Uterus (tissue), 4 donors: ENCODE measurements around the gene PSMB4. TPM values are rescaled to one million over a fixed set of nuclear protein-coding genes. Genes with fewer than 3 reads are reported as not detected.
A peak's percentile ranks its signal among the peaks of the same experiment; 100 is the strongest.

Experiments
- DNase-seq, 2 donors: peaks; one replicate each; pipeline ENCODE4 v3.0.0-alpha.2; 2019 to 2020
- H3K27ac ChIP-seq, 2 donors: fragments of 200-600 bp; sonication (generic); 1 replicate in 1 of 2; 2 replicates in 1 of 2; pipeline ENCODE4 v1.5.1; 2016 to 2018
- H3K27me3 ChIP-seq, 2 donors: fragments of 200-600 bp; sonication (generic); one replicate each; pipeline ENCODE4 v1.5.1; 2018 to 2019; ENCODE audit warnings: control low read depth in 1 of 2
- H3K36me3 ChIP-seq, 2 donors: fragments of 200-600 bp; sonication (generic); one replicate each; pipeline ENCODE4 v1.5.1; 2019; ENCODE audit warnings: control low read depth in 1 of 2
- H3K4me1 ChIP-seq, 2 donors: fragments of 200-600 bp; sonication (generic); one replicate each; pipeline ENCODE4 v1.5.1; 2018 to 2019; ENCODE audit warnings: control low read depth in 1 of 2
- H3K4me3 ChIP-seq, 2 donors: fragments of 200-600 bp; sonication (generic); 1 replicate in 1 of 2; 2 replicates in 1 of 2; pipeline ENCODE4 v1.5.1; 2018 to 2019; ENCODE audit warnings: mild to moderate bottlenecking in 1 of 2
- H3K9me3 ChIP-seq, 2 donors: fragments of 200-600 bp; sonication (generic); one replicate each; pipeline ENCODE4 v1.5.1; 2019; ENCODE audit warnings: control low read depth in 1 of 2
- CTCF ChIP-seq, 4 experiments: fragments of 200-600 bp in 2 of 4; fragments of 450-650 bp in 2 of 4; sonication (generic) in 2 of 4; IDR thresholded peaks; one replicate each; pipeline ENCODE4 v1.5.1; 2016 to 2019; ENCODE audit warnings: antibody characterized with exemption in 4 of 4, mild to moderate bottlenecking in 2 of 4, moderate library complexity in 1 of 4
- POLR2A ChIP-seq, 2 donors: fragments of 450-650 bp; IDR thresholded peaks; one replicate each; pipeline ENCODE4 v1.6.1; 2016; ENCODE audit warnings: antibody characterized with exemption in 2 of 2, mild to moderate bottlenecking in 1 of 2, moderate library complexity in 1 of 2
- intact Hi-C: fragments of 100-400 bp; cut with DNase I; formaldehyde crosslinking; loops from one replicate; pipeline ENCODE4 v1.15.1; 2023; ENCODE audit warnings: low total_unique reads
- total RNA-seq, 4 donors: library from RNA; depleted of rRNA in 3 of 4; stranded (reverse); fragments of >200 nt in 3 of 4; gene quantifications; one replicate each; pipeline versions ENCODE4 v1.1.0 to v1.2.4, GENCODE V29; 2014 to 2023
- donor health status: DM: yes; HTN: yes; CAD: no.

PSMB4 gene
- total RNA-seq, 4 donors from 2014 or later = 192 to 336 (median 244) TPM

DNA sequence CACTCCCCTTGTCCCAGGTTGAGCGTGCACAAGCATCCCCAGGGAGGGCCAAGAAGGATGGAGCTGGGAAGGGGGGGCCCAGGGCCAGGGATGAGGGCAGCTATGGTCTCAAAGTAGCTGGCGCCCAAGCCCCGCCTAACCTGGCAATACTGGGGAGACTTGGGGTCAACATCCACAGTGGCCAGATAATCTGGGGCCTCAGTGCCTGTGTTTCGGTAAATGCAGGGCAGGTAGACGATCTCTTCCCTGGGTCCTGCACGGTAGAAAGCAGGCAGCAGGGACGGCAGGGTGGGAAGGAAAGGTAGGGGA is 30.1 kb upstream of the PSMB4 start:
- DNase-seq = no peak
- Histone ChIP-seq H3K9me3 (no peaks in the 10 kb centered on the region), H3K27me3 (no peaks in the 10 kb centered on the region), H3K36me3 (no peaks in the 10 kb centered on the region), H3K4me3 (no peak overlapping the region), H3K27ac (peak overlapping the region in 1 of 2 donors; percentile 74), H3K4me1 (peaks cover 5 to 12% of the 10 kb centered on the region in 2 donors)
- intact Hi-C loops = no loop called here
- TF ChIP-seq POLR2A (IDR thresholded peaks at IDR 0.05) = no peak
- no peak for TF ChIP-seq CTCF (IDR thresholded peaks at IDR 0.05)

GRCh38 chr1:151369621-151370048 is 29.7 kb upstream of the PSMB4 start:
- TF ChIP-seq POLR2A (IDR thresholded peaks at IDR 0.05) = no peak
- Histone ChIP-seq H3K4me1 (peaks cover 5 to 12% of the 10 kb centered on the region in 2 donors), H3K4me3 (no peak overlapping the region), H3K27me3 (no peaks in the 10 kb centered on the region), H3K9me3 (no peaks in the 10 kb centered on the region), H3K27ac (peak overlapping the region; percentile 74 to 85), H3K36me3 (no peaks in the 10 kb centered on the region)
- intact Hi-C loops = no loop called here
- peak in 1 of 2 donors; percentile 23 for DNase-seq

DNA sequence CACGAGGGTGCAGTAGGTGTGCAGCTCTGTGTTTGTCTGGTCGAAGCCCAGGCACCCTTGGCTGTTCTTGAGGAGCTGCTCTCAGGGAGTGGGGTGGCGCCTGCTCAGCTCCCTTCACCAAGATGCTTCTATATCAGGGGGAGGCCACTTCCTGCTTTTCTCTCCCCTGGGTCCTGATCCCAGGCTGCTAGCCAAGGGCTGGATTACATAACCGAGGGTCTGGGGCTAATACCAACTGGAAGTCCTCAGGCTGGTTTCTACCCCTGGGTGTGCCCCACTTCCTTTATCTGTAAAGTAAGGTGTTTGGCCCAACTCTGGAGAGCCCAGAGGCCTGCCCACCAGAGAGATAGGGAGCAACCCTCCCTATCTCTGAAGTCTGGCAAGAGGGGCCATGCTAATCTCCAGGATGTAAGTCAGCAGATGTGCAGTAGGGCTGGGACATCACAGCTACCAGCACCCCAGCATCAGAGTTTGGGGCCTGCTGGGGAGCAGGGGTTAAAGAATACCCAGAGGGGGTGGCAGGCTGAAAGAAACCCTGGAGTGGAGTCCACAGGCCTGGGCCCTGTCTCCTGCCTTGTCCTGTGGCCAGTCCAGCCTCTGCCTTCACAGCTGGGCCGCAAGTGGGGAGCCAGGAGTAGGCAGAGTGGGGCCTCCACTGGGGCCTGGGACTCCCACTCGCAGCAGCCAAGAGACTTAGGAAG is 29.0 kb upstream of the PSMB4 start:
- H3K4me3 ChIP-seq = no peak overlapping the region
- no peaks in the 10 kb centered on the region for H3K36me3 ChIP-seq
- H3K27ac ChIP-seq = peak overlapping the region; percentile 74 to 85
- H3K9me3 ChIP-seq = no peaks in the 10 kb centered on the region
- H3K27me3 ChIP-seq = no peaks in the 10 kb centered on the region
- H3K4me1 ChIP-seq = peaks cover 5 to 12% of the 10 kb centered on the region in 2 donors
- intact Hi-C loops = no loop called here
- peak in 1 of 2 donors; percentile 52 for DNase-seq
- TF ChIP-seq CTCF (IDR thresholded peaks at IDR 0.05) (no peak), POLR2A (IDR thresholded peaks at IDR 0.05) (no peak)

GRCh38 chr1:151371370-151372057 is 27.9 kb upstream of the PSMB4 start:
- Histone ChIP-seq H3K4me3 (peak overlapping the region; percentile 29 to 36), H3K36me3 (no peaks in the 10 kb centered on the region), H3K27ac (peak overlapping the region; percentile 74 to 85), H3K27me3 (no peaks in the 10 kb centered on the region), H3K9me3 (no peaks in the 10 kb centered on the region), H3K4me1 (peaks cover 5 to 12% of the 10 kb centered on the region in 2 donors)
- no peak for TF ChIP-seq POLR2A (IDR thresholded peaks at IDR 0.05)
- no peak for TF ChIP-seq CTCF (IDR thresholded peaks at IDR 0.05)
- peak; percentile 78 for DNase-seq
- intact Hi-C loops = no loop called here

GRCh38 chr1:151372058-151372934 is 27.1 kb upstream of the PSMB4 start, which contains the start of gene SELENBP1:
Gene SELENBP1, minus strand, starts transcription at chr1:151372705. Its CDS starts 64 bp downstream, at chr1:151372641.
- peak within 1 kb of the TSS; percentile 74 to 85 for H3K27ac ChIP-seq
- no peaks in the 10 kb centered on the region for H3K27me3 ChIP-seq
- peak; percentile 83 to 89 for DNase-seq
- H3K36me3 ChIP-seq = no peaks in the 10 kb centered on the region
- peak within 1 kb of the TSS; percentile 29 to 36 for H3K4me3 ChIP-seq
- TF ChIP-seq POLR2A (IDR thresholded peaks at IDR 0.05) = peak; percentile 63 to 64
- no peak for TF ChIP-seq CTCF (IDR thresholded peaks at IDR 0.05)
- no peaks in the 10 kb centered on the region for H3K9me3 ChIP-seq
- intact Hi-C loops = no loop called here
- H3K4me1 ChIP-seq = peaks cover 5 to 12% of the 10 kb centered on the region in 2 donors
